ENCODE results near the gene ABCD4. TPM values are rescaled to one million over a fixed set of nuclear protein-coding genes. Genes with fewer than 3 reads are reported as not detected.
A peak's percentile ranks its signal among the peaks of the same experiment; 100 is the strongest.

ABCD4 gene
- total and polyA plus RNA-seq, 2 experiments from 2014 or later, result 60.5 to 73.1 TPM

GRCh38 chr14:74347097-74347794 is 44.5 kb upstream of the ABCD4 start:
- Mint-ChIP-seq H3K27me3 (ENCODE audit: insufficient read depth, low read depth, poor library complexity) (peaks cover 16% of the 10 kb centered on the region), H3K36me3 (ENCODE audit: low read depth) (peaks cover 26% of the 10 kb centered on the region), H3K4me3 (peak overlapping the region; percentile 92), H3K9me3 (no peaks in the 10 kb centered on the region), H3K27ac (peak overlapping the region; percentile 92), H3K4me1 (peaks cover 26% of the 10 kb centered on the region)
- Histone ChIP-seq H3K27me3 (ENCODE audit: insufficient read depth) (no peaks in the 10 kb centered on the region), H3K27ac (ENCODE audit: low read depth) (peak overlapping the region; percentile 99), H3K79me2 (replicated peaks; ENCODE audit: insufficient read depth) (peaks cover 69% of the 10 kb centered on the region), H3F3A (replicated peaks; ENCODE audit: low read depth) (peaks cover 5% of the 10 kb centered on the region; the same call in 1 of the 2 replicates), H3K9me2 (ENCODE audit: insufficient read depth) (no peaks in the 10 kb centered on the region), H4K20me1 (replicated peaks; ENCODE audit: insufficient read depth) (peaks cover 24% of the 10 kb centered on the region), H3K36me3 (ENCODE audit: insufficient read depth) (no peaks in the 10 kb centered on the region; the same call in 1 of the 2 replicates), H3K4me1 (ENCODE audit: insufficient read depth) (peaks cover 42% of the 10 kb centered on the region), H3K4me3 (peak overlapping the region; percentile 90), H2AFZ (no peak overlapping the region; the same call in 1 of the 2 replicates), H3K4me2 (peak overlapping the region; percentile 89)
- ATAC-seq, result peak; percentile 65
- peak; percentile 78 for DNase-seq (ENCODE audit: low spot score)
- TF ChIP-seq POLR2AphosphoS5 (IDR thresholded peaks at IDR 0.05; ENCODE audit: low read depth) (no peak; the same call in 1 of the 2 replicates), NANOG (IDR thresholded peaks at IDR 0.05; ENCODE audit: borderline replicate concordance) (no peak), ZNF331 (CRISPR knock-in tag; IDR thresholded peaks at IDR 0.05; ENCODE audit: low read depth) (no peak), CTCF (conservative IDR thresholded peaks at IDR 0.05; ENCODE audit: low read depth in 2 of 2) (no peak), CREB1 (CRISPR knock-in tag; IDR thresholded peaks at IDR 0.05; ENCODE audit: low read depth) (no peak), ZNF462 (CRISPR knock-in tag; IDR thresholded peaks at IDR 0.05) (no peak; the same call in 1 of the 2 replicates), JUNB (IDR thresholded peaks at IDR 0.05; ENCODE audit: unreplicated experiment) (no peak), STAT1 (IDR thresholded peaks at IDR 0.05; ENCODE audit: unreplicated experiment) (no peak), EZH2 (IDR thresholded peaks at IDR 0.05; ENCODE audit: low read depth, unreplicated experiment) (no peak), ZNF114 (CRISPR knock-in tag; IDR thresholded peaks at IDR 0.05) (no peak), ETS1 (IDR thresholded peaks at IDR 0.05) (no peak), REST (IDR thresholded peaks at IDR 0.05; ENCODE audit: unreplicated experiment) (no peak), EZH2phosphoT487 (IDR thresholded peaks at IDR 0.05; ENCODE audit: unreplicated experiment) (no peak)
